Mucosa of rectum (tissue), 2 donors: ENCODE measurements around the gene SLC9A3.

Experiments
- H3K27ac ChIP-seq, 2 donors: one replicate each; pipeline ENCODE4 v1.7.0; 2013; ENCODE audit warnings: inconsistent platforms in 2 of 2, low read depth in 2 of 2, low read length in 2 of 2
- H3K27me3 ChIP-seq, 2 donors: one replicate each; pipeline ENCODE4 v1.7.0; 2013; ENCODE audit warnings: low read length in 2 of 2; ENCODE audit not compliant: control insufficient read depth in 2 of 2, insufficient read depth in 2 of 2
- H3K36me3 ChIP-seq, 2 donors: one replicate each; pipeline ENCODE4 v1.7.0; 2013; ENCODE audit warnings: low read length in 2 of 2; ENCODE audit not compliant: control insufficient read depth in 2 of 2, insufficient read depth in 2 of 2
- H3K4me1 ChIP-seq, 2 donors: one replicate each; pipeline ENCODE4 v1.7.0; 2013; ENCODE audit warnings: low read length in 2 of 2, mild to moderate bottlenecking in 1 of 2; ENCODE audit not compliant: control insufficient read depth in 2 of 2, insufficient read depth in 2 of 2
- H3K4me3 ChIP-seq, 2 donors: one replicate each; pipeline ENCODE4 v1.7.0; 2013; ENCODE audit warnings: low read length in 2 of 2
- H3K9ac ChIP-seq, 2 donors: one replicate each; pipeline ENCODE4 v1.7.0; 2013; ENCODE audit warnings: low read length in 2 of 2, low read depth in 1 of 2, mild to moderate bottlenecking in 1 of 2
- H3K9me3 ChIP-seq, 2 donors: one replicate each; pipeline ENCODE4 v1.7.0; 2013; ENCODE audit warnings: low read length in 2 of 2; ENCODE audit not compliant: control insufficient read depth in 2 of 2
- donor health status: healthy.
- donor health status: Normal muscosa, but diverticular disease.

The SLC9A3 gene

GRCh38 chr5:483011-483410 lies 41.2 kb downstream of the SLC9A3 start:
- Histone ChIP-seq H3K4me3 (no peak overlapping the region), H3K27ac (no peak overlapping the region), H3K9me3 (no peaks in the 10 kb centered on the region), H3K4me1 (no peaks in the 10 kb centered on the region), H3K9ac (no peak overlapping the region), H3K36me3 (no peaks in the 10 kb centered on the region), H3K27me3 (peaks cover 6 to 13% of the 10 kb centered on the region in 2 donors)

- H3K4me1 ChIP-seq: no peaks in the 10 kb centered on the region
- no peaks in the 10 kb centered on the region for H3K9me3 ChIP-seq
- H3K9ac ChIP-seq: no peak overlapping the region
- H3K27me3 ChIP-seq: peaks cover 10 to 17% of the 10 kb centered on the region in 2 donors
- no peak overlapping the region for H3K4me3 ChIP-seq
- H3K36me3 ChIP-seq: no peaks in the 10 kb centered on the region
- H3K27ac ChIP-seq: no peak overlapping the region
Observed at GRCh38 chr5:482506-482905, 41.7 kb downstream of the SLC9A3 start.

- no peaks in the 10 kb centered on the region for H3K9me3 ChIP-seq
- peaks cover 12 to 17% of the 10 kb centered on the region in 2 donors for H3K27me3 ChIP-seq
- no peaks in the 10 kb centered on the region for H3K36me3 ChIP-seq
- H3K27ac ChIP-seq: no peak overlapping the region
- H3K4me3 ChIP-seq: no peak overlapping the region
- H3K4me1 ChIP-seq: no peaks in the 10 kb centered on the region
- no peak overlapping the region for H3K9ac ChIP-seq
Observed at GRCh38 chr5:482021-482420, 42.2 kb downstream of the SLC9A3 start.

- Histone ChIP-seq H3K36me3 (no peaks in the 10 kb centered on the region), H3K9ac (no peak overlapping the region), H3K4me1 (no peaks in the 10 kb centered on the region), H3K27ac (no peak overlapping the region), H3K27me3 (peaks cover 17 to 19% of the 10 kb centered on the region in 2 donors), H3K4me3 (no peak overlapping the region), H3K9me3 (no peaks in the 10 kb centered on the region)
Observed at GRCh38 chr5:481347-481746, 42.9 kb downstream of the SLC9A3 start.

GRCh38 chr5:479566-480319 lies 44.5 kb downstream of the SLC9A3 start:
- Histone ChIP-seq H3K9me3 (no peaks in the 10 kb centered on the region), H3K36me3 (no peaks in the 10 kb centered on the region), H3K27me3 (peaks cover 29 to 31% of the 10 kb centered on the region in 2 donors), H3K4me1 (peaks cover 4 to 6% of the 10 kb centered on the region in 2 donors), H3K9ac (no peak overlapping the region), H3K27ac (no peak overlapping the region), H3K4me3 (no peak overlapping the region)

GRCh38 chr5:478982-479535 lies 45.2 kb downstream of the SLC9A3 start:
- H3K9me3 ChIP-seq: no peaks in the 10 kb centered on the region
- H3K9ac ChIP-seq: no peak overlapping the region
- no peak overlapping the region for H3K27ac ChIP-seq
- H3K4me3 ChIP-seq: no peak overlapping the region
- no peaks in the 10 kb centered on the region for H3K36me3 ChIP-seq
- H3K4me1 ChIP-seq: peaks cover 6 to 7% of the 10 kb centered on the region in 2 donors
- peaks cover 29 to 31% of the 10 kb centered on the region in 2 donors for H3K27me3 ChIP-seq

- Histone ChIP-seq H3K4me1 (peaks cover 6 to 11% of the 10 kb centered on the region in 2 donors), H3K9ac (no peak overlapping the region), H3K36me3 (no peaks in the 10 kb centered on the region), H3K4me3 (no peak overlapping the region), H3K27ac (no peak overlapping the region), H3K27me3 (peaks cover 29 to 31% of the 10 kb centered on the region in 2 donors), H3K9me3 (no peaks in the 10 kb centered on the region)
Observed at GRCh38 chr5:478369-478981, 45.8 kb downstream of the SLC9A3 start.

- Histone ChIP-seq H3K36me3 (no peaks in the 10 kb centered on the region), H3K9ac (no peak overlapping the region), H3K27me3 (peaks cover 29 to 31% of the 10 kb centered on the region in 2 donors), H3K9me3 (no peaks in the 10 kb centered on the region), H3K27ac (no peak overlapping the region), H3K4me3 (no peak overlapping the region), H3K4me1 (peaks cover 6 to 11% of the 10 kb centered on the region in 2 donors)
Observed at GRCh38 chr5:477871-478270, 46.4 kb downstream of the SLC9A3 start.

- Histone ChIP-seq H3K9ac (no peak overlapping the region), H3K27me3 (peaks cover 29 to 31% of the 10 kb centered on the region in 2 donors), H3K4me3 (no peak overlapping the region), H3K4me1 (peaks cover 7 to 12% of the 10 kb centered on the region in 2 donors), H3K36me3 (no peaks in the 10 kb centered on the region), H3K27ac (no peak overlapping the region), H3K9me3 (no peaks in the 10 kb centered on the region)
Observed at GRCh38 chr5:477247-477646, 47.0 kb downstream of the SLC9A3 start.

GRCh38 chr5:476814-477175 lies 47.5 kb downstream of the SLC9A3 start:
- H3K4me1 ChIP-seq: peaks cover 11 to 17% of the 10 kb centered on the region in 2 donors
- H3K36me3 ChIP-seq: no peaks in the 10 kb centered on the region
- no peak overlapping the region for H3K9ac ChIP-seq
- H3K27ac ChIP-seq: no peak overlapping the region
- no peak overlapping the region for H3K4me3 ChIP-seq
- no peaks in the 10 kb centered on the region for H3K9me3 ChIP-seq
- H3K27me3 ChIP-seq: peaks cover 29 to 31% of the 10 kb centered on the region in 2 donors
